ENCODE data around the gene SPTBN5.

DNA sequence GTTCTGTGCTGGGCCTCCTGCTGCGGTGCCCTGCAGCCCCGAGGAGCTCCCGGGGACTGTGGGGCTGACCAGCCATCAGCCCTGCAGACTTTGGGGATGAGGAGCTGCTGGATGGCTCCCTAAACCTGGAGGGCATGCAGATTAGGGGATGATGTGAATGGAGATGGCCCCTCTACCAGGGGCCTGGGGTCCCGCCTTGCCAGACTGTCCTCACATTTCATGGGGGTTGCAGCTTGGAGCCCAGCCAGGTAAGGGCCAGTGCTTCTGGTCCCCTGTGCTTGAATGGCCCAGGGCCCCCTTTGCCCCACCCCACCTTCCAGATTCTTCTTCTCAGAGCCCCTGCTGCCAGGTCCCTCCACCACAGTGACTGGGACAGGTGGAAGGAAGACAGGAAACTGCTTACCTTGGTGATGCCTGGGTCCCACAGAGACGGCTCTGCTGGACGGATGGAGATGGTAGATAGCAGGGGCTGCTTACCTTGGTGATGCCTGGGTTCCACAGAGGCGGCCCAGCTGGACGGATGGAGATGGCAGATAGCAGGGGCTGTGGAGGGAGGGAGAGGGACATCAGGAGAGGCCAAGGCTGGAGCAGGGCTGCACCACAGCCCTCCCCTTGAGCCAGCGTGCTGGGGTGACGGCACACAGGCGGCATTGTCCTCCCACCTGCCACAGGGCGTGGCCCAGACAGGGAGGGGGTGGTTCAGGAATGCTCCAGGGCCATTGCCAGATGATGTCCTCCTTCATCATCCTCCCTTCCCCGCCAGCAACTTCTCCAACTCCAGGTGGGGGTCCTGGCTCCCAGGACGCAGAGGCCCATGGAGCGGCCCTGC is at the start of gene SPTBN5:
- TF ChIP-seq, protein P1, sequence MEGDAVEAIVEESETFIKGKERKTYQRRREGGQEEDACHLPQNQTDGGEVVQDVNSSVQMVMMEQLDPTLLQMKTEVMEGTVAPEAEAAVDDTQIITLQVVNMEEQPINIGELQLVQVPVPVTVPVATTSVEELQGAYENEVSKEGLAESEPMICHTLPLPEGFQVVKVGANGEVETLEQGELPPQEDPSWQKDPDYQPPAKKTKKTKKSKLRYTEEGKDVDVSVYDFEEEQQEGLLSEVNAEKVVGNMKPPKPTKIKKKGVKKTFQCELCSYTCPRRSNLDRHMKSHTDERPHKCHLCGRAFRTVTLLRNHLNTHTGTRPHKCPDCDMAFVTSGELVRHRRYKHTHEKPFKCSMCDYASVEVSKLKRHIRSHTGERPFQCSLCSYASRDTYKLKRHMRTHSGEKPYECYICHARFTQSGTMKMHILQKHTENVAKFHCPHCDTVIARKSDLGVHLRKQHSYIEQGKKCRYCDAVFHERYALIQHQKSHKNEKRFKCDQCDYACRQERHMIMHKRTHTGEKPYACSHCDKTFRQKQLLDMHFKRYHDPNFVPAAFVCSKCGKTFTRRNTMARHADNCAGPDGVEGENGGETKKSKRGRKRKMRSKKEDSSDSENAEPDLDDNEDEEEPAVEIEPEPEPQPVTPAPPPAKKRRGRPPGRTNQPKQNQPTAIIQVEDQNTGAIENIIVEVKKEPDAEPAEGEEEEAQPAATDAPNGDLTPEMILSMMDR (conservative IDR thresholded peaks at IDR 0.05; ENCODE audit: low read length), result no peak
- TF ChIP-seq EZH2phosphoT487 (IDR thresholded peaks at IDR 0.05; ENCODE audit: borderline replicate concordance), result no peak

Data from Loucy (cell line).